Measurements from ENCODE around the gene GHR.

The GHR gene

GRCh38 chr5:42423285-42424165, at the start of gene GHR:
Gene GHR, plus strand, starts transcription at chr5:42423439. Its CDS starts 142,436 bp downstream, at chr5:42565875.
- TF ChIP-seq EP300 (IDR thresholded peaks at IDR 0.05; ENCODE audit: borderline replicate concordance) = 0 out of 2 replicates have a peak, but pooled peaks have one; percentile 7
- peak; percentile 62 for TF ChIP-seq TEAD4 (IDR thresholded peaks at IDR 0.05)
- peak; percentile 56 for TF ChIP-seq RAD21 (IDR thresholded peaks at IDR 0.05; ENCODE audit: low read depth)
- 0 out of 2 replicates have a peak, but pooled peaks have one; percentile 55 for TF ChIP-seq ZBTB7A (IDR thresholded peaks at IDR 0.05; ENCODE audit: low read depth)
- TF ChIP-seq MAX (IDR thresholded peaks at IDR 0.05) = peak; percentile 61
- no peak for TF ChIP-seq FOXM1 (IDR thresholded peaks at IDR 0.05; ENCODE audit: borderline replicate concordance, low read depth)

- TF ChIP-seq CEBPB (IDR thresholded peaks at IDR 0.05) = no peak
- no peak for TF ChIP-seq TEAD4 (IDR thresholded peaks at IDR 0.05)
- no peak for TF ChIP-seq USF1 (IDR thresholded peaks at IDR 0.05)
- TF ChIP-seq EGR1 (IDR thresholded peaks at IDR 0.05) = no peak
- no peak for TF ChIP-seq YY1 (IDR thresholded peaks at IDR 0.05; ENCODE audit: low read depth)
- TF ChIP-seq MAX (IDR thresholded peaks at IDR 0.05) = no peak
- no peak for TF ChIP-seq TCF12 (IDR thresholded peaks at IDR 0.05; ENCODE audit: low read depth)
- no peak for TF ChIP-seq CREB1 (IDR thresholded peaks at IDR 0.05; ENCODE audit: low read depth)
- no peak for TF ChIP-seq EP300 (IDR thresholded peaks at IDR 0.05; ENCODE audit: borderline replicate concordance)
- no peak for TF ChIP-seq REST (IDR thresholded peaks at IDR 0.05; ENCODE audit: low read depth)
- TF ChIP-seq RAD21 (IDR thresholded peaks at IDR 0.05; ENCODE audit: low read depth) = no peak
- no peak for TF ChIP-seq NFIC (IDR thresholded peaks at IDR 0.05)
Measured at GRCh38 chr5:42374679-42375273, 48.5 kb upstream of the GHR start.

GRCh38 chr5:42377496-42377895, 45.7 kb upstream of the GHR start:
- TF ChIP-seq MAX (IDR thresholded peaks at IDR 0.05) = no peak
- no peak for TF ChIP-seq NFIC (IDR thresholded peaks at IDR 0.05)
- TF ChIP-seq FOXM1 (IDR thresholded peaks at IDR 0.05; ENCODE audit: borderline replicate concordance, low read depth) = no peak
- no peak for TF ChIP-seq YY1 (IDR thresholded peaks at IDR 0.05; ENCODE audit: low read depth)
- TF ChIP-seq ZBTB7A (IDR thresholded peaks at IDR 0.05; ENCODE audit: low read depth) = no peak
- no peak for TF ChIP-seq TCF12 (IDR thresholded peaks at IDR 0.05; ENCODE audit: low read depth)
- TF ChIP-seq EP300 (IDR thresholded peaks at IDR 0.05; ENCODE audit: borderline replicate concordance) = no peak
- TF ChIP-seq RAD21 (IDR thresholded peaks at IDR 0.05; ENCODE audit: low read depth) = no peak
- no peak for TF ChIP-seq REST (IDR thresholded peaks at IDR 0.05; ENCODE audit: low read depth)
- TF ChIP-seq USF1 (IDR thresholded peaks at IDR 0.05) = no peak

GRCh38 chr5:42381973-42382372, 41.3 kb upstream of the GHR start:
- TF ChIP-seq CEBPB (IDR thresholded peaks at IDR 0.05) = no peak

- TF ChIP-seq EP300 (IDR thresholded peaks at IDR 0.05; ENCODE audit: borderline replicate concordance) (no peak), NFIC (IDR thresholded peaks at IDR 0.05) (no peak), REST (IDR thresholded peaks at IDR 0.05; ENCODE audit: low read depth) (no peak)
Measured at GRCh38 chr5:42387563-42387962, 35.7 kb upstream of the GHR start.
